GM18873 (cell line): ENCODE data around the gene SORBS2.

Source experiments
- ATAC-seq: cut with Tn5 transposase; IDR thresholded peaks from one replicate; pipeline ENCODE4 v1.9.1; 2021; ENCODE audit warnings: mild to moderate bottlenecking, moderate library complexity, moderate number of reproducible peaks; ENCODE audit not compliant: unreplicated experiment, low FRiP score

SORBS2 gene

DNA sequence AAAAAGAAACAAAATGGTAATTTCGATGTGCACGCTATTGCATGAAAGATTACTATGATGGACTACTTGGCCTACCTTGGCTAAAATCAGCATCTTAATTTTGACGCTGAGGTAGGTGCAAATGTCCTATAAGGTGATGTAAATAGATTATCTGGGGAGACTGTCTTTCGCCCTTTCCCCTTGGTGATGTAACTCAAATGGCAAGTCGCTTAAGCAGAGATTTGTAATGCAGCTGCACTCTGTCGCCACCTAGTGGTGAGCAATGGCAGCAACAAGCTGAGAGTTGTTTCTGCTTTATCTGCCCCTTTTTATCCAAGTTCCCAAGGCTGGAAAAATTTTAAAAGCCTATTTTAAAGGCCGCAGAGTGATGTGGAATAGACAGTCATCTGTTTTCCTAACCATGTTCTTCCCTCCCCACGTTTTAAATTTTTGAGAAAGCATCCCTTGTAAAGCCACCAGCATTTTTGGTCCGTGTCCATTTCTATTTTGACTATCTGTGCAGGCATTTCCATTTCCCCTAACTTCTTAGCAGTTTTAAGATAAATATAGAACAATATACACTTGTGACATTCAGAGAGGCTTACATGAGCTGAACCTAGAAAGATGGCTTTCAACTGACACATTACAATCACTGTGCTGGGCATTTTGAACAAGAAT lies 214.3 kb downstream of the SORBS2 start:
- ATAC-seq: no peak

- ATAC-seq: no peak
These were observed 219.0 kb downstream of the SORBS2 start for GRCh38 chr4:185592845-185593488.

DNA sequence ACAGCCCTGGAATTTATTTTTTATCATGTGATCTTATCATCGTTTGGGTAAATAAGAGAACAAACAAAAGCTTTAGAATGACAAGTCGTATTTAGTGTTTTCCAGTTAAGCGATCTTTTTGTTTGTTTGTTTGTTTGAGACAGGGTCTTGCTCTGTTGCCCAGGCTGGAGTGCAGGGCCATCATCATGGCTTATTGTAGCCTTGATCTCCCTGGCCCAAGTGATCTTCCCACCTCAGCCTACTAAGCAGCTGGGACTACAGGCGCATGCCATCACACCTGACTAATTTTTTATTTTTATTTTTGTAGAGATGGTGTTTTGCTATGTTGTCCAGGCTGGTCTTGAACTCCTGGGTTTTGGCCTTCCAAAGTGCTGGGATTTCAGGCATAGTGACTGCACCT lies 219.6 kb downstream of the SORBS2 start:
- no peak for ATAC-seq

GRCh38 chr4:185591679-185592141 lies 220.3 kb downstream of the SORBS2 start:
- no peak for ATAC-seq

GRCh38 chr4:185590982-185591381 lies 221.0 kb downstream of the SORBS2 start:
- ATAC-seq: no peak

- ATAC-seq: no peak
These were observed 222.7 kb downstream of the SORBS2 start for GRCh38 chr4:185589067-185589836.

DNA sequence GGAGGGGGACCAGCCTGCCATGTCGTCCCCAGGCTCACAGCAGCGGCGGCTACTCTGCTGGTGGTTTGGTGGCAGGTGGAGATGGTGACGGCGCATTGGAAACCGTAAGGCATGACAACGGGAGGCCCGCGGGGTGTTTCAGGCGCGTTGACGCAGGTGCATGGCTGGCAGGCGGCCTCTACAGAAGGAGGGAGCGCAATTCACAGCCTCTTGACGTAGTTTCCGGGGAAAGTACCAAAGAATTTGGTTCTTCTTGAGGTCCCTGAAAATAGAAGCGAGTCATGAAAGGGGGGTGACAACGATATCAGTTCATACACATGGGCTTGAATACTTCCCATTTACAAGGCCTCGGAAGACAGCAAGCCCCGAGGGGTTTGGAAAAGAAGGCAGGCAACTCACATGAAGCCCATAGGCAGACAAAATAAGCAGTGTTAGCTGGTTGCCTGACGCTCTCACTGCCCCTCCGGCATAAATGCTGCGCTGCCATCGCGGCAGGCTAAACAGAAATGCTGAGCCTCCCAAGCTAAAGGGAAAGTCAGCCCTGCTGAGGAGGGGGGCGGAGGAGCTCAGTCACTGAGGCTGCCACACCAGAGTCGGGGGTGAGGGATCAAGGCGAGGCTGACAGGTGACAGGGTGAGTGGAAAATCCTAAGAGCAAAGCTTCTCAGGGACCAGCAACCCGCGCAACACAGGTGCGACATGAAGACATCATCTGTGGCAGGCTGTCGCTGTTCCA lies 224.4 kb downstream of the SORBS2 start:
- ATAC-seq: peak; percentile 95

DNA sequence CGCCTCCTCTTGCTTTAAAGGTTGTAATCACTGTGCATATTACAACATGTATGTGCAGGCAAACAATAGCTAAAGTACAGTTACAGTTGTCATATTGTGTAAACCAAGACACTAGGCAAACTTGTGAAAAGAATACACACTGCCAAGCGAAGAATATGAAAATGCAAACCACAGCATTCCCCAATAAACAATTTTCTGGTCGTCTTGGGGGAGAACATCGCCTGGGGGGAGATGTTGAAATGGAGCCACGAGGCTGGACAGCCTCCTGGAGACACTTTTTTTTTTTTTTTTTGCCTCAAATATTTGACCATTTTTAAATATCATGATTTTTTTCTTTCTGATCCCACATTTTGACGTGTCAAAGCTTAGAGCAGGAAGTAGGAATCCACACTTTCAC lies 225.0 kb downstream of the SORBS2 start:
- ATAC-seq: no peak

DNA sequence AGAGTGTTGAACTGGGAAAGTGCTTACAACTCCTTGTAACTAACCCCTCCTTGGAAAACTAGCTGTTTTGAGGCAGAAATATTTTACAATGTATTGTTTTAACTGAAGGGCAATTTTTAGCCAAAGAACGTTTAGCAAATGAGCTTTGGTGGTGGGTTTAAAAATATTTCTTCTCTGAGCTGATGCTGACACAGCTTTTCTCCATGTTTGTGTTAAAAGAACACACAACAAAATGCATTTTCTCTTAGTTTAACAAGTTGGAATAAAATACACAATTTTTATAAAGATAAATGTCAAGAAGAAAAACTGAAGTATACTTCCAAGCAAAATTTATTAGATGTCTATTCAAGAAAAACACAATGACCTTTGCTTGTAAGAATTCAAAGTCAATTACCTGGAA lies 226.8 kb downstream of the SORBS2 start:
- no peak for ATAC-seq

DNA sequence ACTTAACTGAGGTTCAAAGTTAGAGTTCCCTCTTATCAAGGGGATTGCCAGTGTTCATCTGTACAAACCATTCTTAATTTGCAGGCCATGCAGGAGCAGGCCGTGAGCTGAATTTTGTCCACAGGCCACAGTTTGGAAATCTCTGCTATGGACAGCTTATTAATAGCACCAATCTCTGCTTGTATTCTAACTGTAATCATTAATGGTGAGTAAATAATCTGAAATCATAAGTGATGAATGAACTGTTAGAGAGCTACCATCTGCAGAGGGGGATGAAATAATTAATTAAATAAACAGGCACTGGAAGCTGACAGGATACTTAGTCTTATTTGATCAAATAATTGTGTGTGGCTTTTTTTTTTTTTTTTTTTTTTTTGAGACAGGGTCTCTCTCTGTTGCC lies 228.2 kb downstream of the SORBS2 start:
- no peak for ATAC-seq

DNA sequence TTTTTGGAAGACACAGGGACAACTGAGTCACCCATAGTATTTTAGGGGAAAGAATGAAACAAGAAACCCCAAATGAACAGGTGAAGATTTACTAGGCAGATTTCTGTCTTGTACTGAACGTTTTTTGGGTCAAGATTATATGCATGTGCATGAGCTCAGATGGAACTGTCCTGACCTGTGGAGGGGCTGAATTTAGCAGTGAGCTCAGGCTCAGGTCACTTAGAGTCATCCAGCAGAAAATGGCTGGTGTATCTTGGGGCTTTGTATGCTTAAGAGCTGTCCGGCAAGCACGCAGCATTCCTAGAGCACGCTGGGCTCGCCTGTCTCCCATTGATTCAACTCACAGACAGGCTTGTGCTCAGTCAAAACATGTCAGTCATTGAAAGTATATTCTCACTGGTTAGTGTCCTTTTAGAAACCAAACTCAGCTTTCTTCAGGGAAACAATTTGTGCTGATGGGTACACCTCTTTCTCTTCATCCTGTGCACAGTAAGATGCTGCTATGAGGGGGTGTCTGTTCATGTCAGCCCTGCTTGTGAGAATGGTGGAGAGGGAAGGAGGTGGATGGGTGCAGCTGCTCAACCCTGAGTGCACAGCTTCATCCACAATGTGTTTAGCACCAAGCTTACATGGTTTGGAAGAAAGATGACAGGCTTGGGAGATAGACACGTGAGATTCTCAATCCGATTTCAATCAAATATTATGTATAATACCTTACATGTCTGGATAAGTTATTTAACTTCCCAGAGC lies 229.2 kb downstream of the SORBS2 start:
- ATAC-seq: no peak

DNA sequence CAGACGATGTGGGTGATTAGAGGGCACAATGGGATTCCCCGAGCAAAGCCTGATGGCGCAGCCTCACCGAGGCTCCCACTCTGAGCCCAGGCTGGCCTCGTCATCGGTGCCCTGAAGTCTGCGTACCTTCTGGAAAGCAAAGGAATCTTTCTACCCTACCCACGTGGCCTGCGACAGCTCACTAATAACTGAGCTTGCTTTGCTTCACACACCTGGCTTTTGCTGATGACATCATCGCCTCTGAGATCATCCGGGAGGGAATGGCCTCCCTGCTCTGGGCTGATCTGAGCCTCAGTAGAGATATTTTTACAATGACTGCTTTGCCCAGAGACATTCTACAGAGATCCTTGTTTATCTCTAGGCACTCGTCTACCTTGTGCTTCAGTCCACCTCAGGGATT lies 231.3 kb downstream of the SORBS2 start:
- no peak for ATAC-seq

DNA sequence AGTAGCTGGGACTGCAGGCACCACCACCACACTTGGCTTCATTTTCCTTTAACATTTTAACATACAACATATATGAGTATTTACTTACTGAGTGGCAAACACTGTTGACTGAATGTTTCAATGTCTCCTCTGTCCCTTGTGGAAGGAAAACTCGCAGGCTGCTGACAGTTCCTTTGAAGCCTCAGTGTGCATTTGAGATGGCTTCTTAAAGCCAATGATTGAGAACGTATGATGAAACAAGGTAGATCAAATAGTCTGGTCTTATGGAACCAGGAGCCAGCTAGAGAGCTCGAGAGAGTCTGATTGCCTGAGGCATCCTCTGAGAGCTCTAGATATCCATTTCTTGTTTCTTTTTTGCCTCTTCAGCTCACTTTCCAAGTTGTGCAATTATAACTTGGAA lies 233.7 kb downstream of the SORBS2 start:
- ATAC-seq: no peak

GRCh38 chr4:185576962-185577950 lies 234.7 kb downstream of the SORBS2 start:
- ATAC-seq: no peak

DNA sequence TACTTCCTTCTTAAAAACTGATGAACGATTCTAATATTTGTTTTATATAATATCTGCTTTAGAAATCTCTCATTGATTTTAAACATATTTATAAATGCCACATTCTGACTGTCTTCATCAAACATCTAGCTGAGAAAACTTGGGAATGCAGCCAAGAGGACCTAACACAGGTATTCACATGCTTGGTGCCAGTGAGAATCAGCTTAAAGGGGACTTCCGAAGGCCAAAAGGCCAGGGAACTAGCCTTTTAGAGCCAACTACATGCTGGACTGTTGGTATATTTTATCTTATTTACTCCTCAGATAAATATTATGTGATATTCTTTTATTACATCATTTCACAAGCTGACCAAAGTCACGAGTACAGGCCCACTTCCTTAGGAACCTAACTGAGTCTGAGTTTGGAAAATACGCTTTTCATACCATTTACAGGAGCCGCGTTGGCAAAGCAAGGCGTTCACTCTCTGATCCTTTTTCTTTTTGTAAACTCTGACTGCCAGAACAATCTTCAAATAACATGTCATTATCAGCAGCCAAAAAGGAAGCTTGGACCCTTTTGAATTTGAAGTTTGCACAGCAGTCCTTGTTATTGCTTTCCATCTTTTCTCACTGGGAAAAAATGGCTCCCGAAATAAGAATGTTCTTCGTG lies 235.6 kb downstream of the SORBS2 start:
- ATAC-seq: no peak

DNA sequence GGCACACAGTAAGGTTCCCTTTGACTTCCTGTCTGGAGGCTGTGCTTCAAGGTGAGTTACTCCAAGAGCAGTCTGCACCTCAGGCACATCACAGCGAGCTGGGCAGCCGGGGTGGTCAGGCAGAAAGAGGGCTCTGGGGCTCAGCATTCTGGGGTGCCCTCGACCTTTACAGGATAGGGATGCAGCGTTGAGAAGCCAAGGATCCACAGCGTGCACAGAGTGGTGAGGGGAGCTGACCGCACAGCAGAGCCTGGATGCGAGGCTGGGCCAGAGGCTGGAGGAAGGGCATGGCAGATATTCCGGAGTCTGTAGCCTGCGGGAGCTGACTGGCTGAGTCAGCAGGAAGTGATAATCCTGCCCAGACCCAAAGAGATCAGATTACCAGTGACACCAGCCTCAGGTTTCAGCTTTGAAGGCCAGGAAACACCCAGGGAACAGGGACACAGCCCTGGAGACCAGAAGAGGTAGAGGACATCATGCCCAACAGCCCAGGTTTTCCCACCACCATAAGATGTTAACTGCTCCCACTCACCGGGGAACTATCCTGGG lies 238.3 kb downstream of the SORBS2 start:
- no peak for ATAC-seq

DNA sequence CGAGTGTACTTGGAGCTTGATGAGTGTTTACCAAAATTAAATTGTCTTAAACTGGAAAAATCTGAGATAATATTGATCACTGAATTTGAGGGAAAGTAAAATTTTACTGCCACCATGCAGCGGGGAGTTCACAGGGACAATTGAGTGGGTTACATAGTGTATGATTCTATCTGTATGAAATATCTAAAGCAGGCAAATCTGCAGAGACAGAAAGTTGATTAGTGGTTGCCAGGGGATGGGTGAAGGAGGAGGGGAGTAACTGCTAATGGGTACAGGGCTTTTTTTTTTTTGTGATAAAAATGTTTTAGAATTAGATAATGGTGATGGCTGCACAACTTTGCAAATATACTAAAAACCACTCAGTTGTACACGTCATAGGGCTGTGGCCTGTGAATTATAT lies 241.3 kb downstream of the SORBS2 start:
- no peak for ATAC-seq
